Measurements from ENCODE around the gene PSAPL1. TPM values are rescaled to one million over a fixed set of nuclear protein-coding genes. Genes with fewer than 3 reads are reported as not detected.

PSAPL1 gene
- polyA plus RNA-seq, 1 experiment: not detected

GRCh38 chr4:7421356-7422150, 13.2 kb downstream of the PSAPL1 start:
- Histone ChIP-seq H3K27me3 (ENCODE audit: control insufficient read depth, insufficient read depth, low read length) (0 out of 2 replicates have a peak, but pooled peaks cover 2% of the 10 kb centered on the region), H3K36me3 (ENCODE audit: control insufficient read depth, insufficient read depth, low read length) (no peaks in the 10 kb centered on the region), H3K4me3 (ENCODE audit: low read depth, low read length) (no peak overlapping the region)
- CTCF ChIA-PET: no interaction called here
- DNase-seq (ENCODE audit: low read depth): no peak
- TF ChIP-seq, protein P1, sequence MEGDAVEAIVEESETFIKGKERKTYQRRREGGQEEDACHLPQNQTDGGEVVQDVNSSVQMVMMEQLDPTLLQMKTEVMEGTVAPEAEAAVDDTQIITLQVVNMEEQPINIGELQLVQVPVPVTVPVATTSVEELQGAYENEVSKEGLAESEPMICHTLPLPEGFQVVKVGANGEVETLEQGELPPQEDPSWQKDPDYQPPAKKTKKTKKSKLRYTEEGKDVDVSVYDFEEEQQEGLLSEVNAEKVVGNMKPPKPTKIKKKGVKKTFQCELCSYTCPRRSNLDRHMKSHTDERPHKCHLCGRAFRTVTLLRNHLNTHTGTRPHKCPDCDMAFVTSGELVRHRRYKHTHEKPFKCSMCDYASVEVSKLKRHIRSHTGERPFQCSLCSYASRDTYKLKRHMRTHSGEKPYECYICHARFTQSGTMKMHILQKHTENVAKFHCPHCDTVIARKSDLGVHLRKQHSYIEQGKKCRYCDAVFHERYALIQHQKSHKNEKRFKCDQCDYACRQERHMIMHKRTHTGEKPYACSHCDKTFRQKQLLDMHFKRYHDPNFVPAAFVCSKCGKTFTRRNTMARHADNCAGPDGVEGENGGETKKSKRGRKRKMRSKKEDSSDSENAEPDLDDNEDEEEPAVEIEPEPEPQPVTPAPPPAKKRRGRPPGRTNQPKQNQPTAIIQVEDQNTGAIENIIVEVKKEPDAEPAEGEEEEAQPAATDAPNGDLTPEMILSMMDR (IDR thresholded peaks at IDR 0.05; ENCODE audit: insufficient read depth, low read depth, low read length): no peak
- POLR2A ChIA-PET: no interaction called here

DNA sequence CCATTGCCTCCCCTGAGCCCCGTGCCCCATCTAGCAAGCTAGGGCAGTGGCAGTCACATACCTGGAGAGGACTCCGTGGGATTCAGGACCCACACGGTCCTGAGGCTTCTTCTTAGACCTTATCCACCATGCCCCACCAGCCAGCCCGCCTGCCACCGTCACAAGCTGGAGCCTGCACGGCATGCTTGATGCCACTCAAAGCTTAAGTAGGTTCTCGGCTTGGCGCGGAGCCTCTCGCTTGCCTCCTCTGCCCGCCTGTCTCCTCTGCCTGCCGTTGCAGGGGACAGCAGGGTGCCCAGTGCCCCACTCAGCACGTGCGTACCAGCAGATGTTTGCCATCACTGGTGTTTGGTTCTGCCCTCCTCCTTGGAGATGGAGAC, 14.1 kb downstream of the PSAPL1 start:
- ChIA-PET CTCF (no interaction called here), POLR2A (no interaction called here)
- TF ChIP-seq, protein P1 (IDR thresholded peaks at IDR 0.05; ENCODE audit: insufficient read depth, low read depth, low read length): no peak
- Histone ChIP-seq H3K4me3 (ENCODE audit: low read depth, low read length) (no peak overlapping the region), H3K36me3 (ENCODE audit: control insufficient read depth, insufficient read depth, low read length) (no peaks in the 10 kb centered on the region), H3K27me3 (ENCODE audit: control insufficient read depth, insufficient read depth, low read length) (0 out of 2 replicates have a peak, but pooled peaks cover 2% of the 10 kb centered on the region)
- DNase-seq (ENCODE audit: low read depth): no peak

DNA sequence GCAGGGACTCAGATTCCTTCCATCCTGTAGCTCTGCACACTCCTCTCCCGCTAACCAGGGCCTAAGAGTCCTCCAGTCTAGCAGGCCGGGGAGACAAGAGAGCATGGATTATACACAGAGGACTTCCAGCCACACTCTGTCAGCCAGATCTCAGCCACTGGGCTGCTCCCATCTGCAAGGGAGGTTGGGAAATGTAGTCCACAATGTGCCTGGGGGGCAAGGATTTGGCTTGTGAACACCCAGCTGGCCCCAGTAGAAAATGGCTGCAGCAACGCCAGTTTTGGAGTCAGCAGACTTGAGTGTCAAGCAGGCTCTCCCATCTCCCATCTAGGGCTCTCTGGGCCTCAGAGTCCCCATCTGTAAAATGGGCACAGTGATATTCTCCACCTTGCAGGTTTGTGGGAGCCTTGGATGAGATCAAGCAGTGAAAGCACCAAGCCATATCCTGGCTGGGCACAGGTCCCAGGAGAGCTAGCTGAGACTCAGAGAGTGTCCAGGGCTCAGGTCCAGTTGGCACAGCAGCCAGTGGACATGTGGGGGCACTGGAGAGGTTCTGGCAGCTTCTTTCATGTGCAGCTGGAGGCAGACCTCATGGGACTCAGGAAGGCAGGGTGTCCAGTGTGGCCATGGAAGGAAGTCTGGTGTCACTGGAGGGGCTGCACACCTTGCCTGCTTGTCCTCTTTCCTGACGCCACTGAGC, 14.6 kb downstream of the PSAPL1 start:
- ChIA-PET POLR2A (no interaction called here), CTCF (no interaction called here)

GRCh38 chr4:7418131-7418943, 16.4 kb downstream of the PSAPL1 start:
- TF ChIP-seq, protein P1 (IDR thresholded peaks at IDR 0.05; ENCODE audit: insufficient read depth, low read depth, low read length): no peak
- Histone ChIP-seq H3K4me3 (ENCODE audit: low read depth, low read length) (no peak overlapping the region), H3K27me3 (ENCODE audit: control insufficient read depth, insufficient read depth, low read length) (no peaks in the 10 kb centered on the region), H3K36me3 (ENCODE audit: control insufficient read depth, insufficient read depth, low read length) (no peaks in the 10 kb centered on the region)
- ChIA-PET CTCF (no interaction called here), POLR2A (no interaction called here)
- no peak for DNase-seq (ENCODE audit: low read depth)

More for the DNA sequence above, 14.6 kb downstream of the PSAPL1 start:
- H3K27me3 ChIP-seq (ENCODE audit: control insufficient read depth, insufficient read depth, low read length): 0 out of 2 replicates have a peak, but pooled peaks cover 2% of the 10 kb centered on the region
- H3K36me3 ChIP-seq (ENCODE audit: control insufficient read depth, insufficient read depth, low read length): no peaks in the 10 kb centered on the region
- no peak overlapping the region for H3K4me3 ChIP-seq (ENCODE audit: low read depth, low read length)
- DNase-seq (ENCODE audit: low read depth): no peak
- TF ChIP-seq, protein P1 (IDR thresholded peaks at IDR 0.05; ENCODE audit: insufficient read depth, low read depth, low read length): no peak

- Histone ChIP-seq H3K27me3 (ENCODE audit: control insufficient read depth, insufficient read depth, low read length) (no peaks in the 10 kb centered on the region), H3K4me3 (ENCODE audit: low read depth, low read length) (no peak overlapping the region), H3K36me3 (ENCODE audit: control insufficient read depth, insufficient read depth, low read length) (no peaks in the 10 kb centered on the region)
- ChIA-PET POLR2A (no interaction called here), CTCF (no interaction called here)
- TF ChIP-seq, protein P1 (IDR thresholded peaks at IDR 0.05; ENCODE audit: insufficient read depth, low read depth, low read length): no peak
- no peak for DNase-seq (ENCODE audit: low read depth)
Observed at GRCh38 chr4:7417639-7418038, 17.1 kb downstream of the PSAPL1 start.

All from BJ (cell line).